ENCODE results near the gene PPT1.

PPT1 gene

DNA sequence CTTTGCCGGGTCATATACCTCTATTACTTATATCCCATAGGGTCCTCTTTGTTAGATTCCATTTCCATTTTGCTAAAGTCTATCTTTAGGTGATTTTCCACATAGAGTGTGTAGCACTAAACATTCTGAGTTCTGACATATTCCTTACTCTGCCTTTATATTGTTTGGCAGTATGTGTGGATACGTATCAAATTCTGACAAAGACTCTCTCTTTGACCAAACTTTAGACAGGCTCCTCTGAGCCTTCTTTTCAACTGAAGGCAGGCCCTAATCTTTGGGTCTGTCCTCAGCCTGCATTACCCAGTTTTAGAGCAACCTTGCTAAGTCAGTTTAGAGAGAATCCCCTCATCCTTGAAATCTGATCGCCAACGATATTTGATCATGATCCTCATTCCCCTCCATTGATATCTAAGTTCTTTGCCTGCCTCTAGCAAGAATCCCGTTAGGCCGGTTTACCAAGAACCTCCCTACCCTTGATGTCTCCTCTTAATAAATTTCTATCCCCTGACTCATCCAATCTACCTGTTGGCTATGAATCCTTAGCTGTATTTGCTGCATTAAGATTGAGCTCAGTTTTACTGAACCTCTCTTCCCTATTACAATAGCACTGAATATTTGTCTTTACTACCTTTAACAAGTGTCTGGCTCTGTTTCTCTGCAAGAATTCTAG lies 10.4 kb upstream of the PPT1 start:
- TF ChIP-seq, protein P1, sequence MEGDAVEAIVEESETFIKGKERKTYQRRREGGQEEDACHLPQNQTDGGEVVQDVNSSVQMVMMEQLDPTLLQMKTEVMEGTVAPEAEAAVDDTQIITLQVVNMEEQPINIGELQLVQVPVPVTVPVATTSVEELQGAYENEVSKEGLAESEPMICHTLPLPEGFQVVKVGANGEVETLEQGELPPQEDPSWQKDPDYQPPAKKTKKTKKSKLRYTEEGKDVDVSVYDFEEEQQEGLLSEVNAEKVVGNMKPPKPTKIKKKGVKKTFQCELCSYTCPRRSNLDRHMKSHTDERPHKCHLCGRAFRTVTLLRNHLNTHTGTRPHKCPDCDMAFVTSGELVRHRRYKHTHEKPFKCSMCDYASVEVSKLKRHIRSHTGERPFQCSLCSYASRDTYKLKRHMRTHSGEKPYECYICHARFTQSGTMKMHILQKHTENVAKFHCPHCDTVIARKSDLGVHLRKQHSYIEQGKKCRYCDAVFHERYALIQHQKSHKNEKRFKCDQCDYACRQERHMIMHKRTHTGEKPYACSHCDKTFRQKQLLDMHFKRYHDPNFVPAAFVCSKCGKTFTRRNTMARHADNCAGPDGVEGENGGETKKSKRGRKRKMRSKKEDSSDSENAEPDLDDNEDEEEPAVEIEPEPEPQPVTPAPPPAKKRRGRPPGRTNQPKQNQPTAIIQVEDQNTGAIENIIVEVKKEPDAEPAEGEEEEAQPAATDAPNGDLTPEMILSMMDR (IDR thresholded peaks at IDR 0.05; ENCODE audit: low read depth, low read length) = no peak
- no peak for DNase-seq (ENCODE audit: low read depth in 2 of 2)
- no peak overlapping the region for H3K4me3 ChIP-seq (replicated peaks in 1 of 2; ENCODE audit: low read depth in 2 of 2, low read length in 2 of 2)

DNA sequence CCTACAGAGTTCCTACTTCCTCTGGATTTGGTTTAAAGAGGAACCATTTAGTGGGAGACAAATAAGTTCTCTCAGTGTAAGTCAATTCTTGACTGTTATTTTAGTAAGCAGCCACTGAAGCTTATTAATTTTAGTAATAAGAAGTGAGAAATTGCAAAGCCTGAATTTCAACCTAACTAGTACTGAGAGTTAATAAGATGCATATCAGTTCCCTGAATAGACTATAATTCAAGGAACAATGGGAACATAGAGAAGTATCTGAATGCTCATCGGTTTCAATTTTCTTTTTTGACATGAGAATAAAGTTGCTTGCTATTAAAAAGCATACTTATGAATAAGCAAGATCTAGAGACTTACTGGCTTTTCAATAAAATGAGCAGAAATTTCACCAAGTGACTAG lies 8.0 kb upstream of the PPT1 start:
- no peak overlapping the region for H3K4me3 ChIP-seq (replicated peaks in 1 of 2; ENCODE audit: low read depth in 2 of 2, low read length in 2 of 2)
- no peak for DNase-seq (ENCODE audit: low read depth in 2 of 2)
- TF ChIP-seq, protein P1 (IDR thresholded peaks at IDR 0.05; ENCODE audit: low read depth, low read length) = no peak

DNA sequence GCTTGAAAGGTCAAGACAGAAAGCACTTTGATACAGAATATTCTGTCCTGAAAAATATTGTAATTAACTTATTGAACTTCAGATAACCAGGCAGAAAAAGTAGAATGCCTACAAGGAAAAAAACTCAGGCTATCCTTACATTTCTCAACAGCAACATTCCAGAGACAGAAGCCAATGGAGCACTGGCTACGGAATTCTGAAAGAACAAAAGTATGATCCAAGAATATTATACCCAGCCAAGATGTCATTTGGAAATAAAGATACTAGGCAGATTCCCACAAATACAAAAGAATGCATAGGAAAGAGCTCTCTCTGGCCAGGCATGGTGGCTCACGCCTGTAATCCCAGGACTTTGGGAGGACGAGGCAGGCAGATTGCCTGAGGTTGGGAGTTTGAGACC lies 5.8 kb upstream of the PPT1 start:
- no peak for DNase-seq (ENCODE audit: low read depth in 2 of 2)
- no peak overlapping the region for H3K4me3 ChIP-seq (replicated peaks in 1 of 2; ENCODE audit: low read depth in 2 of 2, low read length in 2 of 2)
- TF ChIP-seq, protein P1 (IDR thresholded peaks at IDR 0.05; ENCODE audit: low read depth, low read length) = no peak

DNA sequence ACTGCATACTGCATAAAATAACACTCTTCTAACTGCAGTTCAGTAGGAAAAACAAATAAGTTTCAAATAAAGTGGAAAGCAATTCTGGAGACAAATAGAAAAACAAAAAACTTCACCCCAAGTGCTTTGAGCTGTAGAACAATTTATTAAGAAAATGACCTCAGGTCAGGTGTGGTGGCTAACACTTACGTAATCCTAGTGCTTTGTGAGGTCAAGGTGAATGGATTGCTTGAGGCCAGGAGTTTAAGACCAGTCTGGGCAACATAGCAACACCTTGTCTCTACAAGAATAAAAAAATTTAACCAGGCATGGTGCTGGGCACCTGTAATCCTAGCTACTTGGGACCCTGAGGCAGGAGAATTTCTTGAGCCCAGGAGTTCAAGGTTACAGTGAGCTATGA lies 5.0 kb upstream of the PPT1 start:
- H3K4me3 ChIP-seq (replicated peaks in 1 of 2; ENCODE audit: low read depth in 2 of 2, low read length in 2 of 2) = no peak overlapping the region
- DNase-seq (ENCODE audit: low read depth in 2 of 2) = no peak
- TF ChIP-seq, protein P1 (IDR thresholded peaks at IDR 0.05; ENCODE audit: low read depth, low read length) = no peak

DNA sequence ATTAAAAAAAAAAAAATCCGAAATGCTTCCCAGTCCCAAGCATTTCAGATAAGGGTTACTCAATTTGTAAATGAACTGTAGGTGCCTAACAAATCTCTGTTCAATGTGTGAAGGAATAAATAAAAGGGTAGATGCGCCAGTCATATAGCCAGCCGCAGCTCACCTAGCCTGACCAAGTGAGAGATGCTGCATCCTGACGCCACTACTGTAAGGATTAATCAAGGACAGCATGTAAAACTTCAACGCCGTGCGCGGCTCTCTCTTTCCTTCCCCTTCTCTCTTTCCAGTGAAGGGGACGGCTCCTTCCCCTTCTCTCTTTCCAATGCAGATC lies 441 bp downstream of the PPT1 start:
- TF ChIP-seq, protein P1 (IDR thresholded peaks at IDR 0.05; ENCODE audit: low read depth, low read length) = no peak
- DNase-seq (ENCODE audit: low read depth in 2 of 2) = no peak
- H3K4me3 ChIP-seq (replicated peaks in 1 of 2; ENCODE audit: low read depth in 2 of 2, low read length in 2 of 2) = peak overlapping the region; percentile 75 to 87

DNA sequence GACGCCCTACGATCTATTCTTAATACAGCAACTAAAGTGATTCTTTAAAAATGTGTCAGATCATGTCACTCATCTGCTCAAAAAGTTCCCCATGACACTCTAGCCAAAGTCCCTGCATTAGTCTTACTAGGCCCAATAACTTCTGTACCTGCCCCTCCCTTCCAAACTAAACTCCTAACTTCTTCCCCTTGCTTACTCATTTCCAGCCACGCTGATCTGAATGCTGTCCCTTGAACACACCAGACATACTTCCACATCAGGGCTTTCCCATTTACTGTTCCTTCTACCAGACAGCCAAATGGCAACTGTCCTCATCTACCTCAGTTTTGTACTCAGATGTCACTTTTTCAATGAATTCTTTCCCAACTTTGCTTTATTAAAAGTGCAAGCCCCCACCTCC lies 1.2 kb downstream of the PPT1 start:
- DNase-seq (ENCODE audit: low read depth in 2 of 2) = no peak
- TF ChIP-seq, protein P1 (IDR thresholded peaks at IDR 0.05; ENCODE audit: low read depth, low read length) = no peak
- H3K4me3 ChIP-seq (replicated peaks in 1 of 2; ENCODE audit: low read depth in 2 of 2, low read length in 2 of 2) = no peak overlapping the region
